Left lobe of liver (tissue), 2 donors: Measurements from ENCODE around the gene IL16. TPM values are rescaled to one million over a fixed set of nuclear protein-coding genes. Genes with fewer than 3 reads are reported as not detected.

ENCODE experiments used
- ATAC-seq: fragments of 200-7000 bp; cut with Tn5 transposase; one replicate; pipeline ENCODE4 v1.9.1; 2020; ENCODE audit warnings: mild to moderate bottlenecking, moderate library complexity
- DNase-seq: peaks from one replicate; pipeline ENCODE4 v3.0.0-alpha.2; 2020; ENCODE audit warnings: low spot score
- total RNA-seq: library from RNA; stranded (reverse); gene quantifications from one replicate; pipeline ENCODE4 v1.2.1, GENCODE V29; 2021
- donor health status: DM: no; HTN: no; CAD: no; lungs with moderate emphysema.
- donor health status: DM: no; HTN: yes; CAD: no.

IL16 gene
- total RNA-seq, 1 donor from 2014 or later: 2.1 TPM

DNA sequence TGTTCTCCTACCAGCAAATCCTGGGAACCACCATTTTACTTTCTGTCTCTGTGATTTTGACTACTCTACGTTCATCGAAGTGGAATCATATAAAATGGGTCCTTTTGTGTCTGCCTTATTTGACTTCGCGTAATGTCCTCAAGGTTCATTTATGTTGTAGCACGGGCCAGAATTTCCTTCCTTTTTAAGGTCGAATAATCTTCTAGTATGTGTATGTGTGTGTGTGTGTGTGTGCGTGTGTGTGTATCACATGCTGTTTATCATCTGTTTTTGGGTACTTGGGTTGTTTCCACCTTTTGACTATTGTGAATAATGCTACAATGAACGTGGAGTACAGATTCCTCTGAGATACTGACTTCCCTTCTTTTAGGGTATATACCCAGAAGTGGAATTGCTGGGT lies 91.9 kb downstream of the IL16 start:
- no peak for ATAC-seq
- DNase-seq: no peak

DNA sequence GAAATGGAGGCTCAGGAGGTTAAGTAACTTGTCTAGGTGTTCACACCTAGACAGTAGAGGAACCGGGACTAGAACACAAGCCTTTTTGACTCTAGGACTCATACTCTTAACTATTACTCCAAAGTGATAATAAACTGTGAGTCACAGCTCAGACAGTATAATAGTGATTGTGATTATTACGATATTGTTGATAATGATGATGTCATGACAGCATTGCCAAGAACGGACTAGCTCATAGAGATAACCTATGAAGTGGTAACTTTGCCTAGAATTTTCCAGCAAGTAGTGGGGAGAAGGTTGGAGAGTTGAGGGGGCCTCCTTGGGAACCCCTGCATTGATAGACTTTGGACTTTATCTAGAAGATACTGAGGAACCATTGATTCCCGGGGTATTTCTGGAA lies 93.2 kb downstream of the IL16 start:
- ATAC-seq (no peak), DNase-seq (no peak)

DNA sequence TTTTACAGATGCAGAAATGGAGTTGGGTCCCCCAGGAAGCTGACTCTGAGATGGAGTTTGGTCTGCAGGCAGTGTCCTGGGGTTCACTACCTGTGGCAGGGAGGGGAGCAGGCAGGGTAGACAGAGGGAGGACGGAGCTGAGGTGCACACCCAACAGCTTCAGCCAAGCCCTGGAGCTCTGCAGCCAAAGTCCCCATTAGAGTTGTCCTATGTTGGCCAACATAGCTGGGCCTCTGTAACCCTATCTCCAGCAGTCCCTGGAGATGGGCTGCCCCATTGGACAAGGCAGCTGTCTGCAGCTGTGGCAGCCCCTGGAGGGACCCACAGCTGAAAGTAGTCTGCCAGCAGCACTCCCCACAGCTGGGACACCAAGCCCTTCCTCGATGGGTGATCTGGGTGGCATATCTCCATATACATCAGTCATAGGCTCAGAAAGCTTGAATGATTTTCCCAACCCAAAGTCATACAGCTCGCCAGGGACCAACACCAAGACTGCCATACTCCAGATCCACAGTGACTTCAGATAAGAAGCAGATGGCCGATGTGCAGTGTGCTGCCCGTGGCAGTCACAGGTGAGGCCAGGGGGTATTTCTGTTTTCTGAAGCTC lies 95.3 kb downstream of the IL16 start:
- no peak for DNase-seq
- ATAC-seq: no peak

DNA sequence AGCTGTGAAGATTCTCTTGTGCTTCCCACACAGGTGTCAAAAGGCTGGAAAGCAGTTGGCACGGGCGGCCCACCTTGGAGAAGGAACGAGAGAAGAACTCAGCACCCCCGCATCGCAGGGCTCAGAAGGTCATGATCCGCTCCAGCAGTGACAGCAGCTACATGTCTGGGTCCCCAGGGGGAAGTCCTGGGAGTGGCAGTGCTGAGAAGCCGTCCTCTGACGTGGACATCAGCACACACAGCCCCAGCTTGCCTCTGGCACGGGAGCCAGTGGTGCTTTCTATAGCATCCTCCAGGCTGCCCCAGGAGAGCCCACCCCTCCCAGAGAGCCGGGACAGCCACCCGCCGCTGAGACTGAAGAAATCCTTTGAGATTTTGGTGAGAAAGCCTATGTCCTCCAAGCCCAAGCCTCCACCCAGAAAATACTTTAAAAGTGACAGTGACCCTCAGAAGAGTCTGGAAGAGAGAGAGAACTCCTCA lies 95.9 kb downstream of the IL16 start:
- no peak for ATAC-seq
- DNase-seq: no peak

DNA sequence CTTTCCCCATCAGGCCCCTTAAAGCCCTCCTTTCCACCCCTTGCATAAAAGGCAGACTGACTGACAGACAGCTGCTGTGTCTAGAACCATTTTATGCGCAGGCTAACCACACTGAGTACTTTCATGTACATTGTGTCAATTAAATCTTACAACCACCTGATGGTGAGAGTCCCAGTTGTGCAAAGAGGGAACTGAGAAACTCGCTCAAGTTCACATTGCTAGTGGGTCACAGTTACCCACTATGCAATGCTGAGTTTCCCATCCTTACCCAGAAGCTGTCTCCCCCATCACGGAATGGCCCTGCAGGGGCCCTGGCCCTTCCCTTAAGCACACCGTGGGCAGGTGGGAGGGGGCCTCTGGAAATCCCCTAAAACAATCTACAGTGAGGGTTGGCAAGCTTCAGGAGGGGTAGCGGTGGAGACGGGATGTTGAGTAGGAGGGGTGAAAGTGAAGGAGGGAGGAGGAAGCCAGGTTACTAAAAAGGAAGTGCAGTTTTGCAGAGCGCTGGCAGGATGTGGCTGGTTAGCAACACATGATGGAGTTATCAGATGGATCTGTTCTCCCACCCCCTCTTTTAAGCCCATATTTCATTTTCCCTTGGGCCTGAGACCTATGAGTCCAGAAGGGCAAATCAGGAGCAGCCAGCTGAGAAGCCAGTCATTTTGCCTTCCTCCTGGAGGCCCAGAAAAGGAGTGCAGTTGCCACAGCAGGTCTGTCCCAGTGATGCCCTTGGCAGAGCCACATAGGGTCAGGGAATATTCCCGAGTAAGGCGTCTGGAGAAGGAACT lies 97.2 kb downstream of the IL16 start:
- DNase-seq: peak; percentile 44

DNA sequence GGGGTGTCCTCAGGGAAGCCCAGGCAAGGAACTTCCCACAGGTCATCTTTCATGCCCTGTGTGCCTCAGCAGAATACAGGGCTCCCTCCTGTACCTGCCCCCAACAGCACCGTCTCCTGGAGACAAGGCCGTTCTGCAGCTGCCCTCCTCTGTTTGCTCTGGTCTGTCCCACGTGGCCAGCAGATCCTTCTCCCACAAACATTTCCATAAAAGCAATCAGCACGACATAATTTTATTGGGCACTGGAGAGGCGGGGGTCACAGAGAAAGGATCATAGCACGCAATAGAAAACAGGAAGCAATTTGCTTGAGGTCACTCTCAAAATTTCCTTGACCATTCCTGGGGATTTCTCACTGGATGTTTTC lies 97.8 kb downstream of the IL16 start:
- ATAC-seq: no peak
- DNase-seq: peak; percentile 43

More for the DNA sequence above, 97.2 kb downstream of the IL16 start:
- ATAC-seq: peak; percentile 21

DNA sequence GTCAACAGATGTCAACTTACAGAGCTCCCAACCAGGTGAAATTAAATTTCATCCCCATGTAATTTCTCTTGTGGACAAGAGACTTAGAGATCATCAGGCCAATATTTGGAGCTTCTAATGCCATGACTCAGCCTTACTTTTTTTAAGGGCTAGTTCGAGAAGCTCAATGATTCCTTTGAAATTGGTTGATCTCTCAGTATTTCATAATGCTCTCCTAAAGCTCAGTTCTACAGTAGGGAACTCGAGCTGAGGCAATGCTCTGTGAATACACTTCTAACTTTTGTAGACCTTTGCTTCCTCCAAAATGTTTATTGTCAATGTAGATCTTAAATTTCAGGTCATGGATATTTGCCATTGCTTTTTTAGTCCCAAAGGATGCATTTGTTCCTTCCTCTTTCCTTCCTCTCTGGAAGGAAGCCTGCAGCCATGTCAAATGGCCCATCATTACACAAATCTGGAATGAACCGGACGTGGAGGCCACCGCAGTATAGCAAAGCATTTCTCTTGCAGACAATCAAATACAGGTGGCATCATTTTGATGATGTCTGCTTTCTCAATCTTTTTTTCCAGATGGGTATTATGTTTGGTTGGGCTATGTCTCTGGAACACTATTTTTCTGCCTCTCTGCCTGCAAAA lies 98.9 kb downstream of the IL16 start:
- DNase-seq (no peak), ATAC-seq (no peak)

DNA sequence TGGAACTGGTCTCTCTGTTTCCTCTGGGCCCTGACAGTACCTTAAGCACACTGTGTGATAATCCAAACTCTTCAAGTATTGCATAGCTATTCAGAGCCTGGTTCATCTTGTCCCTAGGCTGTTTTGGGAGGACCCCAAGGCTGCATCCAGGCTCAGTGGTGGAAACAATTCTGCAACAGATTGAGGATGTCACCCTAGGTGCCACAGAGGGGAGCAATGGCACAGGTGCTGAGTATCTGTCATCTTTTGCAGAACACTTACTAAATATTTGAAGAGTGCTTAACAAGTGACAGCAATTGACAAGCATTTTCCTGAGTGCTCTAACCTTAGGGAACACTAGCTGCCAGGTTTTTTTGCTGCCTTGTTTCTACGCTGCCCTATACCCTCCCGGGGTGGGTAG lies 99.5 kb downstream of the IL16 start:
- DNase-seq (no peak), ATAC-seq (no peak)

DNA sequence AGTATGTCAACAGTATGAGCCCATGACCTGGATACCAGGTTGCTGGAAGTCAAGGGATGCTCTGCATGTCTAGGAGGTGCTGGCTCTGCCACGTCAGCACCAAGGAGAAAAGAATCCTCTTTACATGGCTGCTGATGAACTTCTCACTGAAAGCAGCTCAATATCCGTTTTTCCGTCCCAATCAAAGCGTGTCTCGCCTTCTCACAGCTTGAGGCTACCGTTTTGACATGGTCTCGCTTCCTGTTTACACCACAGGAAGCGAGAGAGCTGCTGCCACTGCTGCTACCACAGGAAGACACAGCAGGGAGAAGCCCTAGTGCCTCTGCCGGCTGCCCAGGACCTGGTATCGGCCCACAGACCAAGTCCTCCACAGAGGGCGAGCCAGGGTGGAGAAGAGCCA lies 100.0 kb downstream of the IL16 start:
- ATAC-seq: peak; percentile 53

DNA sequence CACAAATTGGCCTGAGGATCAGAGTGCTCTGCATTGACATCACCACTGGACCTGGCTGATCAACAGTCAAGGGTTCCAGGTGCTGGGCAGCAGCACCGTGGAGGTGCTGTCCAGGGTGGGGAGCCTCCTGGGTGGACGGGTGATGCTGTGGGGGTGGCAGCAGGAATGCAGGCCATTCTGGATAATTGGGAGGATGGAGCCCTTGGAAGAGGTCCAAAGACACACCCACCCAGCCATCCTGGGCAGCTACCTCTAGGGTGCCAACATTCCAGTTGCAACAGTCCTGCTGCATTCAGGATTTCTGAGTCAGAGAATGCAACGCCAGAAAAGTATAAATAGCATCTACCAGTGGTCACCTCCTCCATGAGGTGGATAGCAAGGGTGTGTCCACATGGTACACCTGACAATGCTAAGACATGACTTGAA lies 100.5 kb downstream of the IL16 start:
- no peak for ATAC-seq
- DNase-seq: peak; percentile 49

More for the DNA sequence above, 100.0 kb downstream of the IL16 start:
- peak; percentile 58 for DNase-seq

DNA sequence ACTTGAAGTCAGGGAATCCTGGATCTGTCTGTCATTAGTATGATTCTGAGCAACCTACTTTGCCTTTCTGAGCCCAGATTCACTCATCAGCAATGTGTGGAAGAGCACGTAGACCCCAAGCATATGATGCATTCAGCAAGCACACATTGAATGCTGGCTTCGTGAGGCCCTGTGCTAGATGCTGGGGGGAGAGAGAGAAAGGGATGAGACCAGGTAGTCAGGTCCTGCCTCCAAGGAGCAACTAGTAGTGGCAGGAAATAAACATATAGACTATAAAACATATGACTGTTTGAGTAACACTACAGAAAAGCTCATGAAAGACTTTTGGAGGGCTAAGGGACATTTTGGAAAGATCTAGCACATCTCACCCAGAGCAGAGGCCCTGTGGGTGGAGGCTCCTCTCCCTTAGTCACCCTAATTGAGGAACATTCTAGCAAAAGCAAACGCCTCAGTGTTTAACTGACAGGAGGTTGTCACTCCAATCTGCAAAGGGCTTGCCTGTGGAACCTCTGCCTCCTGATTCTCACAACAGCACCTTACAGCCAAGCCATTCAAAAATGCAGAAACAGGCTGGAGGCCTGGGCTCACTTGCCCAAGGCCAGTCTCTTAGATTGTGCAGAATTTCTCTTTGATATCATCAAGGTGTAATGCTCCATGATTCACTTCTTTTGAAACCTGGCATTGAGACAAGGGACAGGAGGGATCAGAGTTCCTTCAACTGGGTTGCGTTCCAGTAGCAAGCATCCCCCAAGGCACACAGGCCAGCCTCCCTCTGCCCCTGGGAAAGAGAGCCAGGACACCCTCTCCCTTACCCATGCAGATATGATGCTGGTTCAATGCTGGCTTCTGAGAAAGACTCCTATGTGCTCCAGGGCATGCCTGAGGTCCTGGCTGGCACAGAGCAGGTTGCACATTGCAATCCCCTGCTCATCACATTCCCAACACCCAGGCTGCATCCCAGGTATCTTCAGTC lies 101.2 kb downstream of the IL16 start:
- peak; percentile 41 for DNase-seq
- no peak for ATAC-seq

DNA sequence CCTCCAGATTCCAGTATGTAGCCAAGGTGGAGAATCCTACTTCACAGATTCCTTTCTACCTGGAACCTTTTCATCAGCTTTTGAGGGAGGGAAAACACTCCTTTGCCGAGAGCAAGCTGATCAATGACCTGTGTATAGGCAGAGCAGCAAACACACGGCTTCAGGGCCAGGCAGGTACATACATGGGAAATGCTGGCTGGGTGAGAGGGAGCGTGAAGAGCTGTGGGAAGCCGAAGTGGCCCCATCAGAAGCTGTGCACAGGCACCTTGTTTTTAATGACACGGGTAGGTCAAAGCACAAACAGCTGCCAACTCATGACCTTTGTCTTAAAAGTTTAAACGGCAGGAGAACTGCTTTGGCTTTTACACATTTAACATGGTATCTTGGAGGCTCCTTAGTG lies 101.9 kb downstream of the IL16 start:
- no peak for DNase-seq
- ATAC-seq: no peak

DNA sequence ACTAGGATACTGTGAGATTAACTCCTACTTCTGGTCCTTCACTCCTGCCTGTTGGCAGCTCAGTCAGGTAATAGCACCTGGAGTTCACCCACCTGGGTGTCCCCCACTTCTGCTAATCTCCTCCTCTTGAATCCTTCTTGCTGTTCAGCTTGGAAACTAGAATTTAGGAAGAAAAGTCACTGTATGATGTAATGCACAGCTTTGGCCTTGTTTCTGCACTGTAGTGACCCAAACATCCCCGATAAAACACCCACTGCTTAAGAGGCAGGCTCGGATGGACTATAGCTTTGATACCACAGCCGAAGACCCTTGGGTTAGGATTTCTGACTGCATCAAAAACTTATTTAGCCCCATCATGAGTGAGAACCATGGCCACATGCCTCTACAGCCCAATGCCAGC lies 102.5 kb downstream of the IL16 start:
- no peak for ATAC-seq
- DNase-seq: no peak

DNA sequence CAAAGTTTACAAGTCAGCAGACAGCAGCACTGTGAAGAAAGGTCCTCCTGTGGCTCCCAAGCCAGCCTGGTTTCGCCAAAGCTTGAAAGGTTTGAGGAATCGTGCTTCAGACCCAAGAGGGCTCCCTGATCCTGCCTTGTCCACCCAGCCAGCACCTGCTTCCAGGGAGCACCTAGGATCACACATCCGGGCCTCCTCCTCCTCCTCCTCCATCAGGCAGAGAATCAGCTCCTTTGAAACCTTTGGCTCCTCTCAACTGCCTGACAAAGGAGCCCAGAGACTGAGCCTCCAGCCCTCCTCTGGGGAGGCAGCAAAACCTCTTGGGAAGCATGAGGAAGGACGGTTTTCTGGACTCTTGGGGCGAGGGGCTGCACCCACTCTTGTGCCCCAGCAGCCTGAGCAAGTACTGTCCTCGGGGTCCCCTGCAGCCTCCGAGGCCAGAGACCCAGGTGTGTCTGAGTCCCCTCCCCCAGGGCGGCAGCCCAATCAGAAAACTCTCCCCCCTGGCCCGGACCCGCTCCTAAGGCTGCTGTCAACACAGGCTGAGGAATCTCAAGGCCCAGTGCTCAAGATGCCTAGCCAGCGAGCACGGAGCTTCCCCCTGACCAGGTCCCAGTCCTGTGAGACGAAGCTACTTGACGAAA lies 103.1 kb downstream of the IL16 start:
- ATAC-seq (no peak), DNase-seq (no peak)

DNA sequence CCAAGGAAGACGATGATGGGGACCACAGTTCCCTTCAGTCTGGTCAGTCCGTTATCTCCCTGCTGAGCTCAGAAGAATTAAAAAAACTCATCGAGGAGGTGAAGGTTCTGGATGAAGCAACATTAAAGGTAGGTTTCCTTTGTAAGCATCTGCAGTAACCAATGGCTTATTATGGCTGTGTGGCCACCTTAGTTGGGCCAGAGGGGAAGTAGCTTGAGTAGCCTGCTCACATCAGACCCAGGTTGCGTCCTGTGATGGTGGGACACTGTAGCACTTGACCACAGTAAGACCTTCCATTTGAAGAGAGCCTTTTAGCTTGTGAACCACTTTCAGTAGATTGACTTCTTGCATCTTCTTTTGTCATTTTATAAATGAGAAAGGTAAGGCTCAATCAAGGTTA lies 104.7 kb downstream of the IL16 start:
- DNase-seq (no peak), ATAC-seq (peak; percentile 2)

DNA sequence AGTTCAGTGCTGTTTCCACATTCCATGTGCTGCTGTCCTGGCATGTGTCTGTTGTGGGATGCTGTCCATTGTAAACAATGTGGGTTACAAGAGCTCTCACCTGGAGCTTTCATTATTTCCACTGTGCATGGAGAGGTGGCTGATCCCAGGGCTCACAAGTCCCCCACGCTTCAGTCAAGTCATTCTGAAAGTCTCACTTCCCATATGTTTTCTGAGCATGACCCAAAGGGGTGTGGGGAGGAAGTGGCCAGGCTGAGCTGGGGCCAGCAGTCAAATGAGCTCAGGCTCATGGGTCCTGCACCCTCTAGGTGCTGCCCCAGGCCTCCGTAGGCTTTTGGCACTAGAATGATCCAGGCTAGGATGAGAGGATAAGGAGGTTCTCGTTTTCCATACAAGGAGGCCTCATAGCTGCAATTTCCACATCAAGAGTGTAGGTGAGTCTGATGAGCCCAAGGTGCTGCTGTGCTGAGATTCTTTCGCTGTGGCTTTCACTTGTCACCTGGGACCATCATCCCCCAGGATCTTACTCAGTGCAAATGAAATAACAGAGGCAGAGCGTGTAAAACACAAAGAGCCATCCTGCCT lies 105.2 kb downstream of the IL16 start:
- DNase-seq (peak; percentile 64), ATAC-seq (peak; percentile 88)

DNA sequence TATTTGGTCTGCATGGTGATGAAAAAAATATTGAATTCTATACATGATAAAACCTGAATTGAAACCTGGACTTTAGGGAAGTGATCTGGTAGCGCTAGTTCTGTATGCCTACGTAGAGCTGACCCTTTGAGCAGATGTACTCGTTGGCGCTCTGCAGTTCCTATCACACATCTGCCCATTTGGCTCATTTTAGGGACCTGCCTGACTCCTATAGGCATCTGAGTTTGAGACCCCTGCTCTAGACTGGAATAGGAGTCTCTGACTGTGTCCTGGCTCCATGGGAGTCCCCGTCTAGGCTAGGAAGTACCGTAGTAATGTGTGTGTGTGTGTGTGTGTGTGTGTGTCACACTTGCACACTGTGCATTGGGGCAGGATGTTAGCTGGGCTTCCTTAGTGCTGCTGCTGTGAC lies 106.0 kb downstream of the IL16 start:
- peak; percentile 32 for DNase-seq
- peak; percentile 5 for ATAC-seq

DNA sequence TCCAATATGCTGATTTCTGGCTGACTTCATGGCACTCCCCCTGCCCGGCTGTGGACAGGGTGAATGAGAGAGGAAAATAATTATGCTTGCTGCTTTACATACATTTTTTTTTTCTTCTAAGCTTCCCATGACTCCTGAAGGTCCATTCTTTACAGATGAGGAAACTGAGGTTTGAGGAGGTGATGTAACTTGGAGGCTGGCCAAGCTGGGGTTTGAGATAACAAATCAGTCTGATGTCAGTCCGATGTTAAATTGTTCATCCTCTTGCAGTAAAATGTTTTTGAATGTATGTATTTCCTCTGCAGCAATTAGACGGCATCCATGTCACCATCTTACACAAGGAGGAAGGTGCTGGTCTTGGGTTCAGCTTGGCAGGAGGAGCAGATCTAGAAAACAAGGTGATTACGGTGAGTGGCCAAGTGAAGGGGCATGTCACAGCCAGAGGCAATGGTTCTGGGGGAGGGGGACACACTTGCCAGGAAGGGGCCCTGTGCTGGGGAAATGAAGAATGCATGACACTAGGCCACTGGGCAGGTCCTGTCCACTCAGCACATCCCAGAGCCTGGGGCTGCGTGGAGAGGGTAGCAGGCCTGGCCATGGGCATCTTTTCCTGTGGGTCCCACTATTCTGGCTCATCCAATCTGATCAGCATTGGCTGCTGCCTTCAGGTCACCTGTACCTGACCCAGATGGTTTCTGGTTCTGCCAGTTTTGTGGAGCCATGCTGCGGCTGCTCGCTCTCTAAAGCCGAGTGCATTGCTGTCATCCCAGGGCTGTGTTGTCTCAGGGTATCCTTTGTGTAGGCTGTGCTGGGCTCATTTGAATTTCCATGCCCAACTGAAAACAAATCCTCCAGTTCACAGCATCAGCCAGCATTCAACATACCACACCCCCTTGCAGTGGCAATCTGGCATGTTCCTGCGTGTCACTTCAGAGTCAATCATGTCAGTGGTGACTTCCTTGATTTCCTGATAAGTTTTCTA lies 106.9 kb downstream of the IL16 start:
- DNase-seq (no peak), ATAC-seq (no peak)

DNA sequence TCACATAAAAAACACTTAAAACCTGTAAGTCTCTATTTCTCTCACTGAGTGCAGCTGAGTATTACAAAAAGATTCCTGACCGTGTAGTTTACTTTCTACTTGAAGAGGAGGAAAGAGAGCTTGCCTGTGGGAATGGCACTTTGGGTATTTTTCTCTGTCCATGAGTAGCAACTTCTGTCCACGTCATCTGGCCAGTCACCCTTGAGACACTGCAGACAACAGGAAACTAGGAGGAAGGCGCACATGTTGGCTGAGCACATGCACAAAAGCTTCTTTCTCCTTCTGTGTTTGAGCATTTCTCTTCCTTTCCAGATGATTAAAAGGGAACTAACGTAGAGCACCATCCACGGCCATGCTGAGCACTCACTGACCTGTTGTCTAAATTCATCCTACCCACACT lies 107.5 kb downstream of the IL16 start:
- peak; percentile 5 for ATAC-seq

More for the DNA sequence above, 107.5 kb downstream of the IL16 start:
- DNase-seq: no peak
